ENCODE data around the gene TNIK.

The TNIK gene

DNA sequence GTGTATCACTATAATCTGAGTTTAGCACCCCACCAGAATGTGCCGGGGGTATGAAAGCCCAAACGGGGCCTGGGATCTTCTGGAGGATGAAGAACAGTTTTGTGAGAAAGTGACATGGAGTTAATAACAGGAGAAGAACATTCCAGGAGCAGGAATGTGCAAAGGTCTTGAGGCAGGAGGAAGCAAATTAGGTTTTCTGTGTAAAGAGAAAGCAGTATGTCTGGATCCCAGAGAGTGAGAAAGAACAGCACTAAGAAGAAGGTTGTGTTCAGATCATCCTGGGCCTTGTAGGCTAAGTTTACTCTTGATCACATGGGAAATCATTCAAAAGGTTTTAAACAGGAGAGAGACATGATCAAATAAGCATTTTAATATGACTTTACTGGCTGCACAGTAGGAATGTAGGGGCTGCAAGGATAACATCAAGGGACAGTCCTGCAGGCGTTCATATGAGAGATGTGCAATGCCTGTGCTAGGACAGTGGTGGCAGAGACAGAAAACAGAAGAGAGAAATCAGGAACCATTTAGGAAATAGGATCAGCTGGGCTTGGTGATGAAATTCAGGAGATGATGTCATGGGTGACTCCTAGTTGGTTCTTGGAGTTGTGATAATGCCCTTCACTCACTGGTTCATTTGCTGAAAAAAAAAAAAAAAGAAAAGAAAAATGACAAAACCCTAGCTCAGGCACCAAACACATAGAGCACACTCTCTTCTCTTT lies 113.5 kb downstream of the TNIK start:
- Histone ChIP-seq H3K9me3 (no peaks in the 10 kb centered on the region), H3K36me3 (no peaks in the 10 kb centered on the region), H3K4me3 (no peak overlapping the region), H3K27ac (peak overlapping the region in 1 of 2 donors; percentile 48), H3K4me1 (peaks cover 0 to 39% (median 10%) of the 10 kb centered on the region in 4 donors), H3K27me3 (no peaks in the 10 kb centered on the region)
- TF ChIP-seq, protein P1, sequence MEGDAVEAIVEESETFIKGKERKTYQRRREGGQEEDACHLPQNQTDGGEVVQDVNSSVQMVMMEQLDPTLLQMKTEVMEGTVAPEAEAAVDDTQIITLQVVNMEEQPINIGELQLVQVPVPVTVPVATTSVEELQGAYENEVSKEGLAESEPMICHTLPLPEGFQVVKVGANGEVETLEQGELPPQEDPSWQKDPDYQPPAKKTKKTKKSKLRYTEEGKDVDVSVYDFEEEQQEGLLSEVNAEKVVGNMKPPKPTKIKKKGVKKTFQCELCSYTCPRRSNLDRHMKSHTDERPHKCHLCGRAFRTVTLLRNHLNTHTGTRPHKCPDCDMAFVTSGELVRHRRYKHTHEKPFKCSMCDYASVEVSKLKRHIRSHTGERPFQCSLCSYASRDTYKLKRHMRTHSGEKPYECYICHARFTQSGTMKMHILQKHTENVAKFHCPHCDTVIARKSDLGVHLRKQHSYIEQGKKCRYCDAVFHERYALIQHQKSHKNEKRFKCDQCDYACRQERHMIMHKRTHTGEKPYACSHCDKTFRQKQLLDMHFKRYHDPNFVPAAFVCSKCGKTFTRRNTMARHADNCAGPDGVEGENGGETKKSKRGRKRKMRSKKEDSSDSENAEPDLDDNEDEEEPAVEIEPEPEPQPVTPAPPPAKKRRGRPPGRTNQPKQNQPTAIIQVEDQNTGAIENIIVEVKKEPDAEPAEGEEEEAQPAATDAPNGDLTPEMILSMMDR (IDR thresholded peaks at IDR 0.05), result no peak
- intact Hi-C loops (cut with DNase I; ENCODE audit: low total_unique reads), result loop anchor here (10.0 kb wide), 1 partner anchor 108 kb away; no protein-coding TSS in a partner anchor
- no peak for DNase-seq

GRCh38 chr3:171346019-171346418 lies 114.2 kb downstream of the TNIK start:
- TF ChIP-seq, protein P1 (IDR thresholded peaks at IDR 0.05), result no peak
- Histone ChIP-seq H3K4me3 (no peak overlapping the region), H3K36me3 (no peaks in the 10 kb centered on the region), H3K9me3 (no peaks in the 10 kb centered on the region), H3K4me1 (peaks cover 0 to 35% (median 8%) of the 10 kb centered on the region in 4 donors), H3K27ac (no peak overlapping the region), H3K27me3 (no peaks in the 10 kb centered on the region)
- intact Hi-C loops (cut with DNase I; ENCODE audit: low total_unique reads), result loop anchor here (10.0 kb wide), 1 partner anchor 109 kb away; no protein-coding TSS in a partner anchor
- no peak for DNase-seq

- Histone ChIP-seq H3K27ac (no peak overlapping the region), H3K36me3 (no peaks in the 10 kb centered on the region), H3K9me3 (no peaks in the 10 kb centered on the region), H3K27me3 (no peaks in the 10 kb centered on the region), H3K4me1 (peaks cover 0 to 35% (median 8%) of the 10 kb centered on the region in 4 donors), H3K4me3 (no peak overlapping the region)
- DNase-seq, result no peak
- intact Hi-C loops (cut with DNase I; ENCODE audit: low total_unique reads), result loop anchor here (10.0 kb wide), 1 partner anchor 110 kb away; no protein-coding TSS in a partner anchor
- TF ChIP-seq, protein P1 (IDR thresholded peaks at IDR 0.05), result no peak
Measured at GRCh38 chr3:171345107-171345843, 114.9 kb downstream of the TNIK start.

DNA sequence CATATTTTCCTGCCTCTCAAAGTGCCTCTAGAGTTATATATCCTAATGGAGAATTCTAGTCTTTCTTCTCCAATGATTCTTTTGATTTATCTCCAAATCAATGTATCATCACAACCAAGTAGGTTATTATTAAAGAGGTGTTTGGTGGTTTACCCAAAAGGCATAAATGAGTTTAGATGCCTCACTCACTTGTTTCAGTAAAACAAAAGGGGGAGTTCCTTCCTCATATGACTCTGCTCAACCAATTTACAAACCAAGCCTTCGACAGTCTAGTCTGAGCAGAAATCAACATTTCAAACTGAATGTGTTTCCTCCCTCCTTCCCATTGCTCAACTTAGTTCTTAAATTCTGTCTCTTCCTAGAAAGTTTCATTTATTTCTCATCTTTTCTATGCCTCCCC lies 116.5 kb downstream of the TNIK start:
- DNase-seq, result no peak
- TF ChIP-seq, protein P1 (IDR thresholded peaks at IDR 0.05), result no peak
- Histone ChIP-seq H3K27me3 (no peaks in the 10 kb centered on the region), H3K9me3 (no peaks in the 10 kb centered on the region), H3K27ac (no peak overlapping the region), H3K4me3 (no peak overlapping the region), H3K36me3 (no peaks in the 10 kb centered on the region), H3K4me1 (peaks cover 0 to 28% (median 11%) of the 10 kb centered on the region in 4 donors)
- intact Hi-C loops (cut with DNase I; ENCODE audit: low total_unique reads), result loop anchor here (10.0 kb wide), 1 partner anchor 111 kb away; no protein-coding TSS in a partner anchor

GRCh38 chr3:171342783-171343420 lies 117.3 kb downstream of the TNIK start:
- Histone ChIP-seq H3K27me3 (no peaks in the 10 kb centered on the region), H3K27ac (no peak overlapping the region), H3K4me1 (peaks cover 0 to 20% (median 11%) of the 10 kb centered on the region in 4 donors), H3K9me3 (no peaks in the 10 kb centered on the region), H3K36me3 (no peaks in the 10 kb centered on the region), H3K4me3 (no peak overlapping the region)
- DNase-seq, result no peak
- intact Hi-C loops (cut with DNase I; ENCODE audit: low total_unique reads), result loop anchor here (10.0 kb wide), 1 partner anchor 112 kb away; no protein-coding TSS in a partner anchor
- TF ChIP-seq, protein P1 (IDR thresholded peaks at IDR 0.05), result no peak

Measured in tibial artery (tissue), 4 donors.